Measurements from ENCODE around the gene MTPN. TPM values are rescaled to one million over a fixed set of nuclear protein-coding genes. Genes with fewer than 3 reads are reported as not detected.

Gene MTPN
- total and polyA plus RNA-seq, 2 donors (not counting 1 experiment from before 2014, with no cell fraction given): 158 to 215 TPM

DNA sequence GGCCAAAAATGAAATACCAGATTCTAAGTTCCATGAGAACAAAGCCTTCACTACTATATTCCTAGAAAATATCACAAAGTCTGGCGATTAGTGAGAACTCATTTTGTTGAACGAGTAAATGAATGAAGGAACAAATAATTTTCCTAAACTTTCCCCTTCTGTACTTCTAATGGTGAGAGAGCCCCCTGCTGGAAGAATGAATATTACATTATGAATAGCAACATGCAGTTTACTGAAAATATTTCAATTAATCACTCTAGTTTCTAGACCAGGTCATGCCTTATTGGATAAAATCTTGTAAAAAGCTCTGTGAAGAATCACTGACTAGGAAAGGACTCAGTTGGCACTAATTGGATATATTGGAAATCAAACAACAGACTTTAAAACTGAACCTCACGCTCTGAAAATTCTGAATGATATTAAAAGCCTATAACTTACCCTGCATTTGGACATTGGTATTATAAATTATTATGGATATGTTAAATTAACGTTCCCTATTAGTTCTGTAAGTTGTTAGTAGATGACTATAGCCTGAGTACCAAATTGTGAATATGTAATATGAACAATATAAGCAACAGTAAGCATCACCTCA lies 32.4 kb upstream of the MTPN start:
- Histone ChIP-seq H3K4me2 (ENCODE audit: extremely low read depth, insufficient read depth, low read length) (no peak overlapping the region), H3K79me2 (ENCODE audit: control insufficient read depth, insufficient read depth, low read length) (no peaks in the 10 kb centered on the region), H3K4me3 (replicated peaks in 1 of 4; ENCODE audit: control extremely low read depth in 1 of 4, insufficient read depth in 1 of 4, low read depth in 3 of 4, low read length in 4 of 4) (no peak overlapping the region), H2AFZ (ENCODE audit: low read length) (no peak overlapping the region), H3K9me3 (ENCODE audit: control insufficient read depth, insufficient read depth, low read depth, low read length) (no peaks in the 10 kb centered on the region), H3K27me3 (ENCODE audit: control insufficient read depth, insufficient read depth, low read length) (no peaks in the 10 kb centered on the region), H3K27ac (ENCODE audit: insufficient read depth, low read length) (no peak overlapping the region), H3K9ac (ENCODE audit: insufficient read depth, low read length) (no peak overlapping the region), H3K36me3 (ENCODE audit: control insufficient read depth, insufficient read depth, low read length) (no peaks in the 10 kb centered on the region), H4K20me1 (ENCODE audit: control insufficient read depth, extremely low read depth, insufficient read depth, low read length) (no peaks in the 10 kb centered on the region), H3K4me1 (ENCODE audit: control insufficient read depth, extremely low read depth, insufficient read depth, low read length) (no peaks in the 10 kb centered on the region)
- TF ChIP-seq EZH2 (IDR thresholded peaks at IDR 0.05; ENCODE audit: low read length, missing control alignments) (no peak), CTCF (conservative IDR thresholded peaks at IDR 0.05 in 1 of 2, IDR thresholded peaks at IDR 0.05 in 1 of 2; ENCODE audit: low read depth in 1 of 2, low read length in 2 of 2) (peak in 1 of 2 donors; percentile 56)
- peak; percentile 24 to 68 for DNase-seq (ENCODE audit: low read depth in 2 of 2)

DNA sequence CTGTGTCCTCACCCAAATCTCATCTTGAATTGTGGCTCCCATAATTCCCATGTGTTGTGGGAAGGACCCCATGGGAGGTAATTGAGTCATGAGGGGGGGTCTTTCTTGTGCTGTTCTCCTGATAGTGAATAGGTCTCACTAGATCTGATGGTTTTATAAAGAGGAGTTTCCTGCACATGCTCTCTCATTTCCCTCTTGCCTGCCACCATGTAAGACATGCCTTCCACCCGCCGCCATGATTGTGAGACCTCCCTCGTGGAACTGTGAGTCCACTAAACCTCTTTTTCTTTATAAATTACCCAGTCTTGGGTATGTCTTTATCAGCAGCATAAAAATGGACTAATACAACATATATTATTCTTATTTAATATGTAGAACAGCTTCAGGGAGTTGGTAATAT lies 29.0 kb upstream of the MTPN start:
- Histone ChIP-seq H2AFZ (ENCODE audit: low read length) (no peak overlapping the region), H3K9ac (ENCODE audit: insufficient read depth, low read length) (no peak overlapping the region), H3K36me3 (ENCODE audit: control insufficient read depth, insufficient read depth, low read length) (no peaks in the 10 kb centered on the region), H3K4me2 (ENCODE audit: extremely low read depth, insufficient read depth, low read length) (no peak overlapping the region), H3K27me3 (ENCODE audit: control insufficient read depth, insufficient read depth, low read length) (no peaks in the 10 kb centered on the region), H3K4me3 (replicated peaks in 1 of 4; ENCODE audit: control extremely low read depth in 1 of 4, insufficient read depth in 1 of 4, low read depth in 3 of 4, low read length in 4 of 4) (no peak overlapping the region), H3K79me2 (ENCODE audit: control insufficient read depth, insufficient read depth, low read length) (no peaks in the 10 kb centered on the region), H3K4me1 (ENCODE audit: control insufficient read depth, extremely low read depth, insufficient read depth, low read length) (no peaks in the 10 kb centered on the region), H3K27ac (ENCODE audit: insufficient read depth, low read length) (no peak overlapping the region), H3K9me3 (ENCODE audit: control insufficient read depth, insufficient read depth, low read depth, low read length) (no peaks in the 10 kb centered on the region), H4K20me1 (ENCODE audit: control insufficient read depth, extremely low read depth, insufficient read depth, low read length) (no peaks in the 10 kb centered on the region)
- no peak for DNase-seq (ENCODE audit: low read depth in 2 of 2)
- TF ChIP-seq CTCF (conservative IDR thresholded peaks at IDR 0.05 in 1 of 2, IDR thresholded peaks at IDR 0.05 in 1 of 2; ENCODE audit: low read depth in 1 of 2, low read length in 2 of 2) (no peak), EZH2 (IDR thresholded peaks at IDR 0.05; ENCODE audit: low read length, missing control alignments) (no peak)

DNA sequence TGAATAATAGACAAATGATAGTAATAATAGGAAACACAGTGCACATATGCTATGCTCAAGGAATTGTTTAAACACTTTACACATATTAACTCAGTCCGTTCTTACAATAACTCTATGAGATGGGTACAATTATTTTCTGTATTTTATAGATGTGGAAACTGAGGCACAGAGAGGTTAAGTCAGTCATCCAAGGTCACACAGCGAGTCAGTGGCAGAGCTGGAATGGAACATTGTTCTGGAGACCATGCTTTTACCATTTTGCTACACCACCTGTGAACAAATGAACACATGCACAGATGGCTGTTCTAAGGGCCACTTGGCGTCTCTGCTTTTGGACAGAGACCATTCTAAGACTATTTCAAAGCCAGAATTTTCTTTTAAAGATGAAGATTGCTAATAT lies 26.9 kb upstream of the MTPN start:
- Histone ChIP-seq H3K4me2 (ENCODE audit: extremely low read depth, insufficient read depth, low read length) (no peak overlapping the region), H3K36me3 (ENCODE audit: control insufficient read depth, insufficient read depth, low read length) (no peaks in the 10 kb centered on the region), H3K4me3 (replicated peaks in 1 of 4; ENCODE audit: control extremely low read depth in 1 of 4, insufficient read depth in 1 of 4, low read depth in 3 of 4, low read length in 4 of 4) (no peak overlapping the region), H3K9me3 (ENCODE audit: control insufficient read depth, insufficient read depth, low read depth, low read length) (no peaks in the 10 kb centered on the region), H3K27ac (ENCODE audit: insufficient read depth, low read length) (no peak overlapping the region), H3K4me1 (ENCODE audit: control insufficient read depth, extremely low read depth, insufficient read depth, low read length) (no peaks in the 10 kb centered on the region), H3K9ac (ENCODE audit: insufficient read depth, low read length) (no peak overlapping the region), H4K20me1 (ENCODE audit: control insufficient read depth, extremely low read depth, insufficient read depth, low read length) (no peaks in the 10 kb centered on the region), H3K79me2 (ENCODE audit: control insufficient read depth, insufficient read depth, low read length) (no peaks in the 10 kb centered on the region), H3K27me3 (ENCODE audit: control insufficient read depth, insufficient read depth, low read length) (no peaks in the 10 kb centered on the region), H2AFZ (ENCODE audit: low read length) (no peak overlapping the region)
- TF ChIP-seq EZH2 (IDR thresholded peaks at IDR 0.05; ENCODE audit: low read length, missing control alignments): no peak
- no peak for TF ChIP-seq CTCF (conservative IDR thresholded peaks at IDR 0.05 in 1 of 2, IDR thresholded peaks at IDR 0.05 in 1 of 2; ENCODE audit: low read depth in 1 of 2, low read length in 2 of 2)
- DNase-seq (ENCODE audit: low read depth in 2 of 2): no peak

Measured in fibroblast of lung (primary cell).